ENCODE measurements around the gene FHOD3. TPM values are rescaled to one million over a fixed set of nuclear protein-coding genes. Genes with fewer than 3 reads are reported as not detected.

Gene FHOD3
- total RNA-seq, 1 donor from 2014 or later: not detected

DNA sequence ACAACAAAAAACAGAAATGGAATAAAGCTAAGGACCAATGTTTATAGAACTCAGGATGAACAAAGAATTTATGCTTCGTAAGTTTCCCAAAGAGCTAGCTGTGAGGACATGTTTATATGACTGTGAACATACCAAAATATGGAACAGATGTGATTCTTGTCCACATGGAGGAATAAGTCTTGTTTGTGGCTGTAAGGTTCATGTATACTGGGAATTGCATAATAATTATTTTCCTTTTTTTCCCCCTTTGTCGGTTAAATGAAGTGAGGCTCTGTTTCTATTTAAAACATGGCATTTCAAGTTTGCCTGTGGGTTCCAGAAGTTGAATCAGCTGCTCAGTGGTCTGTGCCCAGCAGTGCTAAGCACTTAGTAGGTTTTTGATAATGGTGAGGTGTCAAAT, 108.1 kb downstream of the FHOD3 start:
- Mint-ChIP-seq H3K4me3 (no peak overlapping the region), H3K9me3 (no peaks in the 10 kb centered on the region), H3K27ac (no peak overlapping the region), H3K4me1 (ENCODE audit: low read depth) (no peaks in the 10 kb centered on the region), H3K27me3 (ENCODE audit: insufficient read depth) (peaks cover 4% of the 10 kb centered on the region), H3K36me3 (ENCODE audit: low read depth) (no peaks in the 10 kb centered on the region)
- intact Hi-C loops (cut with micrococcal nuclease): no loop called here
- DNase-seq (ENCODE audit: low spot score): no peak

GRCh38 chr18:36406805-36407204, 109.3 kb downstream of the FHOD3 start:
- no peak for DNase-seq (ENCODE audit: low spot score)
- H3K27ac Mint-ChIP-seq: no peak overlapping the region
- H3K4me3 Mint-ChIP-seq: no peak overlapping the region
- intact Hi-C loops (cut with micrococcal nuclease): no loop called here
- no peaks in the 10 kb centered on the region for H3K4me1 Mint-ChIP-seq (ENCODE audit: low read depth)
- peaks cover 6% of the 10 kb centered on the region for H3K27me3 Mint-ChIP-seq (ENCODE audit: insufficient read depth)
- no peaks in the 10 kb centered on the region for H3K9me3 Mint-ChIP-seq
- H3K36me3 Mint-ChIP-seq (ENCODE audit: low read depth): no peaks in the 10 kb centered on the region

DNA sequence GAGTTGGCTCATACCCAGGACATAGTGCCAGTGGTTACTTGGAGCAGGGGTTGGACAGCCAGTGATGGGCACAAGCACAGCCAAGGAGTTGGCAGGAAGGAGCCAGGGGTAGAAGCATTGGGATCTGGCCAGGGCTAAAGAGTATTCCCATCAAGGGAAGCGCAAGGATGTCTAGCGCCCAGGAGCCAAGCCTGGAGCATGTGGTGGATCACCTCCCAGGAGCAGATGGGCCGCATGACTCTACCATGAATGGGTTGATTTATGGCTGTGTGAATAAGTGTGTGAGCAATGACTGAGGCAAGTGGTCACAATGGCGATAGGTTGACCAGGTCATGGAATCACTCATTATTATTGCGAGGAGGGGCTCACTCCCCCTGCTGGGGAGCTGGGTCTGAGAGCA, 111.1 kb downstream of the FHOD3 start:
- intact Hi-C loops (cut with micrococcal nuclease): no loop called here
- Mint-ChIP-seq H3K9me3 (no peaks in the 10 kb centered on the region), H3K36me3 (ENCODE audit: low read depth) (no peaks in the 10 kb centered on the region), H3K4me3 (no peak overlapping the region), H3K27ac (no peak overlapping the region), H3K4me1 (ENCODE audit: low read depth) (no peaks in the 10 kb centered on the region), H3K27me3 (ENCODE audit: insufficient read depth) (peaks cover 5% of the 10 kb centered on the region)
- DNase-seq (ENCODE audit: low spot score): no peak

DNA sequence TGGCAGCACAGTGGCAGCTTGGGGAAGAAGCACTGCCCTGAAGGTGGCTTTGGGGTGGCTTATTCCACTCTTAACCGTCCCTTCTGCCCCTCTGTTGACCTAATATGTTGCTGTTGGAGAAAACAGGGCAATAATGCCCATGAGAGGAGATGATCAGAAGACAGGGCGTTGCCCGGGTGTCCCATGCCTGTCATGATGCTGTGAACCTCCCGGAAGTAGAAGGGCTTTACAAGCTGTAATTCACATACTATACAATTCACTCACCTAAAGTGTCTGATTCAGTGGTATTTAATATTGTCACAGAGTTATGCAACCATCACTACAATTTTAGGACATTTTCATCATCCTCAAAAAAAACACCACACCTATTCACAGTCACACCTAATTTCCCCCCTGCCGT, 112.3 kb downstream of the FHOD3 start:
- Mint-ChIP-seq H3K9me3 (no peaks in the 10 kb centered on the region), H3K4me1 (ENCODE audit: low read depth) (no peaks in the 10 kb centered on the region), H3K27ac (no peak overlapping the region), H3K27me3 (ENCODE audit: insufficient read depth) (peaks cover 3% of the 10 kb centered on the region), H3K36me3 (ENCODE audit: low read depth) (no peaks in the 10 kb centered on the region), H3K4me3 (no peak overlapping the region)
- intact Hi-C loops (cut with micrococcal nuclease): no loop called here
- DNase-seq (ENCODE audit: low spot score): no peak

- H3K4me1 Mint-ChIP-seq (ENCODE audit: low read depth): no peaks in the 10 kb centered on the region
- intact Hi-C loops (cut with micrococcal nuclease): no loop called here
- H3K36me3 Mint-ChIP-seq (ENCODE audit: low read depth): no peaks in the 10 kb centered on the region
- no peak overlapping the region for H3K4me3 Mint-ChIP-seq
- no peak overlapping the region for H3K27ac Mint-ChIP-seq
- no peaks in the 10 kb centered on the region for H3K9me3 Mint-ChIP-seq
- H3K27me3 Mint-ChIP-seq (ENCODE audit: insufficient read depth): peaks cover 2% of the 10 kb centered on the region
- DNase-seq (ENCODE audit: low spot score): no peak
These were observed 112.8 kb downstream of the FHOD3 start for GRCh38 chr18:36410346-36410745.

DNA sequence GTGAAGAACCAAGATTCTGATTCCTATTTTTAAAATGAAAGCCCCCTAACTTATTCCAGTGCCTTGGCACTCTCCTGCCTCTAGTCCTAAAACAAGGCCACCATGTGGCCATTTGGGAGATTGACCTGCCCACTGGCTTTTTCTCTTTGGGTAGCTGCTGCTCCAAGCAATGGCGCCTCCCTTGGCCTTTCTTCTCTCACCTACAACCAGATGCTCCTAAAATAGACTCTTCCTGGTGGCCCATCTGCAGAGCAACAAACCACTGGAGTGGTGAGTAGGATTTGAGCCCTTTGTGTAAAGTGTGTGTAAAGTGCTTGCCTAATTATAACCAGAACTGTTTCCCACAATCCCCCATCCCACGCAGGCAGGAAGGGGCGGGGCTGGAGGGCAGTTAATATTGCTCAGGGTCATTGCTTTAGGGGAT, 114.2 kb downstream of the FHOD3 start:
- Mint-ChIP-seq H3K4me3 (no peak overlapping the region), H3K27me3 (ENCODE audit: insufficient read depth) (peaks cover 2% of the 10 kb centered on the region), H3K9me3 (no peaks in the 10 kb centered on the region), H3K4me1 (ENCODE audit: low read depth) (no peaks in the 10 kb centered on the region), H3K27ac (no peak overlapping the region), H3K36me3 (ENCODE audit: low read depth) (no peaks in the 10 kb centered on the region)
- intact Hi-C loops (cut with micrococcal nuclease): no loop called here
- DNase-seq (ENCODE audit: low spot score): no peak

- Mint-ChIP-seq H3K4me3 (no peak overlapping the region), H3K9me3 (no peaks in the 10 kb centered on the region), H3K27ac (no peak overlapping the region), H3K27me3 (ENCODE audit: insufficient read depth) (peaks cover 4% of the 10 kb centered on the region), H3K4me1 (ENCODE audit: low read depth) (no peaks in the 10 kb centered on the region), H3K36me3 (ENCODE audit: low read depth) (no peaks in the 10 kb centered on the region)
- intact Hi-C loops (cut with micrococcal nuclease): no loop called here
- no peak for DNase-seq (ENCODE audit: low spot score)
These were observed 115.3 kb downstream of the FHOD3 start for GRCh38 chr18:36412778-36413177.

- intact Hi-C loops (cut with micrococcal nuclease): no loop called here
- no peak for DNase-seq (ENCODE audit: low spot score)
- Mint-ChIP-seq H3K4me1 (ENCODE audit: low read depth) (peaks cover 2% of the 10 kb centered on the region), H3K4me3 (no peak overlapping the region), H3K9me3 (no peaks in the 10 kb centered on the region), H3K27me3 (ENCODE audit: insufficient read depth) (peaks cover 6% of the 10 kb centered on the region), H3K27ac (no peak overlapping the region), H3K36me3 (ENCODE audit: low read depth) (no peaks in the 10 kb centered on the region)
These were observed 117.7 kb downstream of the FHOD3 start for GRCh38 chr18:36415171-36415570.

- no peaks in the 10 kb centered on the region for H3K36me3 Mint-ChIP-seq (ENCODE audit: low read depth)
- no peak overlapping the region for H3K4me3 Mint-ChIP-seq
- intact Hi-C loops (cut with micrococcal nuclease): no loop called here
- no peak for DNase-seq (ENCODE audit: low spot score)
- peaks cover 6% of the 10 kb centered on the region for H3K27me3 Mint-ChIP-seq (ENCODE audit: insufficient read depth)
- no peaks in the 10 kb centered on the region for H3K9me3 Mint-ChIP-seq
- H3K27ac Mint-ChIP-seq: no peak overlapping the region
- peaks cover 5% of the 10 kb centered on the region for H3K4me1 Mint-ChIP-seq (ENCODE audit: low read depth)
These were observed 118.1 kb downstream of the FHOD3 start for GRCh38 chr18:36415625-36416024.

DNA sequence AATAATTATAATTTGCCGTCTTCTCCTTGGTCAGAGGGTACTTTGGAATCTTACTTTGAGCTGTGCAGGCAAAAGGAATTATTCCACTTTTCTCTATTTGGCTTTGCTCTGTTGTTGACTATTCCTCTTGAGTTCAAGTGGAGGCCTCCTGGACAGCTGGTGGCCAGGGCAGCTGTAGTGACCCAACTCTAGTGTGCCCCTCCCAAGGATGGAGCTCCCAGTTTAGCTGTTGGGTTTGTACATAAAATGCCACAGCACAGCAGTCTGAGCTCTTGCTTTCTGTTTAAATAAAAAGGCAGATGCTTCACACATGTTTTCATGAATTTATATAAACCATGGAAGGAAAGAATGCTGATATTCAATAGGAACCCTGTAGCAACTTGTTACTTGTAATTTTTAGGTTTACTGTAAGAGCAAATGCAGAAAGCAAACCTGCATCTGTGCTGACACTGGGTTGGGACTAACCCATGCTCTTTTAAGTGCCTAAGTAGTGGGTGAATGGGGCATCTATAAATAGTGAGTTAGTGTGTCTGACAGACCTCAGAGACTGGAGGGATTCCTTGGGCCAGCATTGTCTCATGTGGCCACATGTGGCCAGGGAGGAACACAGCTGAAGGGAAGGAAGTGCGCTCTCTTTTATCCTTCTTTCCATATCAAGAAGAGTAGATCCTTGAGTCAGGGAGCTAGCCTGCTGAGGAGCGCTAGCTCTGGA, 121.8 kb downstream of the FHOD3 start:
- DNase-seq (ENCODE audit: low spot score): no peak
- Mint-ChIP-seq H3K4me1 (ENCODE audit: low read depth) (peaks cover 5% of the 10 kb centered on the region), H3K27ac (no peak overlapping the region), H3K36me3 (ENCODE audit: low read depth) (no peaks in the 10 kb centered on the region), H3K4me3 (no peak overlapping the region), H3K9me3 (no peaks in the 10 kb centered on the region), H3K27me3 (ENCODE audit: insufficient read depth) (peaks cover 3% of the 10 kb centered on the region)
- intact Hi-C loops (cut with micrococcal nuclease): no loop called here

DNA sequence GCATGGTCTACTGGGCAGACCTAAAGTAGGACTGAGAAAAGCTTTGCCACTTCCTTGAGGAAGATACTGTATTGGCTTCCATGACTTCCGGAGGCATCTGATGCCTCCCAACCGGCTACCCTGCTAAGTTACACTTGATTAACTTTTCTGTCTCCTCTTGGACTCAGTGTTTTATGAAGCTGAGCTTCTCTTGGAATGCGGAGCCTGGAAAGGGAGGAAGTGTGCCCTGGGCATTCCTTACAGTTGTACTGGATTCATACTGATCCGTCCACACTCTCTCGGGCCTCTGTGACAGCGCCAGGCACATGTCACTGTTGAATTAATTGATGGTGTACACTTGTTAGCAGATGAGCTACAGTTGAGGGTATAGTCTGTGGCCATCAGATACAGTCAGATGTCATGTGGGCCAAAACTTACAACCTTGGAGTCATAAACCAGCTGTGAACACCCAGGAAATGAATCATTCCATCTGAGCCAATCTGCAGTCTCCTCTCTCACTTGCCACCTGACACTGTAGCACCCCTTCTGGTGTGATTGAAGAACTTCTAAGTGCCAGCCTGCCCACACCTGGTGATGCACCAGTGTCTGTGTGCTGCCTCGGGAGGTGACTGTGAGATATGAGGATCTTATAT, 122.5 kb downstream of the FHOD3 start:
- Mint-ChIP-seq H3K4me3 (no peak overlapping the region), H3K27ac (no peak overlapping the region), H3K4me1 (ENCODE audit: low read depth) (peaks cover 5% of the 10 kb centered on the region), H3K9me3 (no peaks in the 10 kb centered on the region), H3K36me3 (ENCODE audit: low read depth) (no peaks in the 10 kb centered on the region), H3K27me3 (ENCODE audit: insufficient read depth) (peaks cover 3% of the 10 kb centered on the region)
- intact Hi-C loops (cut with micrococcal nuclease): no loop called here
- DNase-seq (ENCODE audit: low spot score): no peak

DNA sequence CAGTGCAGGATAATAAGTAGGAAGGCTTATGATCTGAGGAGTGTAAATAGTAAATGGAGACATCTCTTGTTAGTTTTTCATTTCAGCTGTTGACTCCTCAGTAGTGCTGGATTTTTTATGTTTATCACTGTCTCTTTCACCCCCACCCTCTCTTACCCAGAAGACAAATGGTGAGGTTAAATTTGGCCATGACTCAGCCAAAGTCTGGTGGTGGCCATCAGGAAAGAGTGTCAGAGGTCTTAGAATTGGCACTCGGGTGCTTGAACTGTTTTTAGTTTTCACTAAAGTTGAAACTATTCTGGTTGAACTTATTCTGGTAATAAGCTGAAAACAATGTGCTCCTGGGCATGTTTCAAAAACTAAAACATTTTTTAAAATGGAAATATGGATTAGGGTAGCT, 123.3 kb downstream of the FHOD3 start:
- Mint-ChIP-seq H3K27me3 (ENCODE audit: insufficient read depth) (peaks cover 3% of the 10 kb centered on the region), H3K9me3 (no peaks in the 10 kb centered on the region), H3K4me3 (no peak overlapping the region), H3K27ac (no peak overlapping the region), H3K4me1 (ENCODE audit: low read depth) (peaks cover 5% of the 10 kb centered on the region), H3K36me3 (ENCODE audit: low read depth) (no peaks in the 10 kb centered on the region)
- intact Hi-C loops (cut with micrococcal nuclease): no loop called here
- DNase-seq (ENCODE audit: low spot score): no peak

DNA sequence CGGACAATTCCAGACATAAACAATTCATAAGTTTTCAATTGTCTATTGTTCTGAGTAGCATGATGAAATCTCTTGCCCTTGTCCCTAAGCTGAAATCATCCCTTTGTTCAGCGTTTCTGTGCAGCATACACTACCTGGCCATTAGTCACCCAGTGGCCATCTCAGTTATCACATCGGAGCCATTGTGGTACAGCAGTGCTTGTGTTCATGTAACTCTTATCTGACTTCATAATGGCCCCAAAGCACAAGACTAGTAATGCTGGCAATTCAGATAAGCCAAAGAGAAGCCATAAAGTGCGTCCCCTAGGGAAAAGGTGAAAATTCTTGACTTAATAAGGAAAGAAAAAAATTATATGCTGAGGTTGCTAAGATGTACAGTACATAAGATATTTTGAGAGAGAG, 127.2 kb downstream of the FHOD3 start:
- DNase-seq (ENCODE audit: low spot score): no peak
- Mint-ChIP-seq H3K27ac (no peak overlapping the region), H3K27me3 (ENCODE audit: insufficient read depth) (peaks cover 3% of the 10 kb centered on the region), H3K4me3 (no peak overlapping the region), H3K9me3 (no peaks in the 10 kb centered on the region), H3K36me3 (ENCODE audit: low read depth) (no peaks in the 10 kb centered on the region), H3K4me1 (ENCODE audit: low read depth) (peaks cover 5% of the 10 kb centered on the region)
- intact Hi-C loops (cut with micrococcal nuclease): no loop called here

DNA sequence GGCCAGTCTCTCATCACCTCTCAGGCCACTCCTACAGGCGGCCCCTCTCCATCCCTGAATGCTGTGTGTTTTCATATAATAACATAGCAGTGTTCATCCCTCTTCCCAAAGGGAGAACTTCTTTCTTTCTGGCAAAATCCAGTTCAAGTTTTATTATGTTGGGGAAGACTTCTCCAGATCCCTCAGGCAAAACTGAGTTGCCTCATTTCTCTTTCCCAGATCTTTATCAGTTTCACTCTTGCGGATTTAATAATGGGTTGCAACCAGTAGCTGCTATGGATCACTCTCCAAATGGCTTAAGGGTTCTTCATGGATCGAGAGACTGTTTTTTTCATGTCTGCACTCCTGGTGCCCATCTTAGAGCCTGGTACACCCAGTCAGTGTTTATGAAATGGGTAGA, 129.9 kb downstream of the FHOD3 start:
- H3K9me3 Mint-ChIP-seq: no peaks in the 10 kb centered on the region
- no peaks in the 10 kb centered on the region for H3K4me1 Mint-ChIP-seq (ENCODE audit: low read depth)
- no peak overlapping the region for H3K27ac Mint-ChIP-seq
- no peak overlapping the region for H3K4me3 Mint-ChIP-seq
- intact Hi-C loops (cut with micrococcal nuclease): no loop called here
- H3K36me3 Mint-ChIP-seq (ENCODE audit: low read depth): no peaks in the 10 kb centered on the region
- no peak for DNase-seq (ENCODE audit: low spot score)
- H3K27me3 Mint-ChIP-seq (ENCODE audit: insufficient read depth): peaks cover 3% of the 10 kb centered on the region

Data from activated T-helper 1 cell treated with anti-CD3 and anti-CD28 coated beads, Interleukin-12 subunit alpha, Interleukin-12 subunit beta, Interleukin-2, Interleukin-4 antibody, amounts not matched to agents 30 ng/mL and 10 ng/mL and 1 ng/mL, durations not matched to agents 14 hours and 24 hours and 36 hours (primary cell).